GM21360 (cell line): Measurements from ENCODE around the gene CYBB.
A peak's percentile ranks its signal among the peaks of the same experiment; 100 is the strongest.
"Not testable (repeated sequence)": the region's sequence is repeated elsewhere in the genome, so short reads cannot be mapped to it uniquely, and the experiment has no call there.

Source experiments
- ATAC-seq: cut with Tn5 transposase; IDR thresholded peaks from one replicate; pipeline ENCODE4 v1.9.1; 2021; ENCODE audit warnings: mild to moderate bottlenecking, moderate library complexity; ENCODE audit not compliant: unreplicated experiment

CYBB gene

DNA sequence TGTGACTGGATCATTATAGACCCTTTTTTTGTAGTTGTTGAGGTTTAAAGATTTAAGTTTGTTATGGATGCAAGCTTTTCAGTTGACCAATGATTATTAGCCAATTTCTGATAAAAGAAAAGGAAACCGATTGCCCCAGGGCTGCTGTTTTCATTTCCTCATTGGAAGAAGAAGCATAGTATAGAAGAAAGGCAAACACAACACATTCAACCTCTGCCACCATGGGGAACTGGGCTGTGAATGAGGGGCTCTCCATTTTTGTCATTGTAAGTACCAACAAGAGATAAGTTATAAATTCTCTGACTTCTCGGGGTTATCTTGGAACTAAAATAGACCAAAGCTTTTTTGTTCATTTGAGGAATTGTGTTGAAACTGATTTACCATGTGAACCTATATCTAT, at the start of gene CYBB:
CYBB (plus strand) TSS at position 203 of the 400 bp plus-strand sequence; CDS start at position 222, 19 bp downstream.
- no peak for ATAC-seq

DNA sequence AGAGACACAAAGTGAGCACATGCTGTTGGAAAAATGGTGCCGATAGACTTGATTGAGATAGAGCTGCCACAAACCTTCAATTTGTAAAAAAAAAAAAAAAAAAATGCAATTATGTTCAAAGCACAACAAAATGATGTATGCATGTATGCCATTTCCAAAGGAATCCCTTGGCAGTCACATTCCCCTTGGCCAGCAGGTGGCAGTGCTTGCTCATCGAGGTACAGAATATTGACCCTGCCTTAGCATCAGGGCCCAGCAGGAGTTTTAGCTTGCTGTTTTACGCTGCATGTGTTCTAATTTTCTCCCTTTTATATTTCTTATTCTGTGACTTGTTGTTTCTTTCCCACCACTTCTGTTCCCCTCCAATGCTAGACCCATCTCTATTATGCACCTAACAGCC, 34.5 kb upstream of the CYBB start:
- ATAC-seq = peak; percentile 67

DNA sequence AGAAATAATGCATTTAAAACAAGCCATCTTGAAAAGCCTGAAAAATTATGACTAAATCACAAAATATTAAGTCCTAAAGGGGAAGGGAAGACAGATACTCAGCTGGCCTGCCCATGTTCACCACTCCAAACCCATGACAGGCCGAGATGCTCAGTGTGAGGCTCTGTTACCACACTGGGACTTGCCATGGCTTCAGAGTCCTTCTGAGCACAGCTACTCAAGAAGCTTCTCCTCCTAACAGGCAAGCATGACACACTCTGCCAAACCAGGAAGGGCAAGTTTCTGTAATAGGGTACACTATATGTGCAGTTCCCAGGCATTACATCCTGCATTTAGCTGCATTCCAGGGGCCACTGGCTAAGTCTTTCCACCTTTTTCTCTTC, 34.0 kb upstream of the CYBB start:
- peak; percentile 31 for ATAC-seq

DNA sequence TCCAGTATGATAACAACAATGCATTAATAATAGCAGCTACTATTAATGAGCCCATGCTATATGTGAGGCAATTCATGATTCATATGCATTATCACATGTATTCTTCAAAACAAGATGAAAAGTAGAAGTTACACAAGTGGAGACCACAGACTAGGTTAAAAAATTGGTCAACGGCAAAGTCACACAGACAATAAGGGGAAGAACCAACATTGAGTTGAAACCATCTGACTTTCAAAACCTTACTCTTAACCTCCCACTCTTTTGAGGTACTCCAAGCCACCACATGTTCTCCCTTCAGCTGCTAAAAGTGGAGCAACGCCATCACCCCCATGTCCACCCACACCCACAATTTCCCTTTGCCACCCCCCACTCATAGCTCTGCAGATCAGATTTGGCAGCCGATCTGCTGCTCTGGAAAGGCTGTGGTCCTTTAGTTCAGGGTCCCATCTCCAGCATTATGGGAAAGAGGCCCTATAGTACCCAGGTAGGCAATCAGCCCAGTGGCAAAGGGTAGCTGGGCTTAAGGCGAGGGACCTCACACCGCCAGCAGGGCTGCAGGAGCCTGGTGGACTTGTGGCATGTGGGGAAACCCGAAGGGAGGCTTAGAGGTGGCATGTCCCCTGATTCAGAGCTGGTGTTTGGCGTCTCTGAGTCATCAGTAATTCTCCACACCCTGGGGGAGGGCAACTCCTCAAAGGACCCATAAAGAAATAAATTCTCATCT, 33.5 kb upstream of the CYBB start:
- peak; percentile 80 for ATAC-seq

DNA sequence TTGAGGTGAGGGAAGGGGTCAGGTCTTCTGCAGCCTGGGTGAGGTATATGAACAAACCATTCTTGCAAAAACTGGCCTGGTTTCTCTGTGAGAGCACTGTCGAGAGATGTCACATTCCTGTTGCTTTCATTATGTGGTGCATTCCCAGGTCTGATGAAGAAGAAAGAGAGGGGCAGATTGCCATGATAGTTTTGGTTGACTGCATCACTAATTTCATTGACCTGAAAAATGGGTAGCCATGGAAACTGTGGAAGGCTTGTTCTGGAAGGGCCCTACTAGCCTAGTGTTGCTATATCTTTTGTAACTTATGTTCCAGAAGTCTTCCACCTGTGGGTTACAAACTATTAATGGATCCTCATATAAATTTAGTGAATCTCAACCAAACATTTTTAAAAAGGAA, 32.9 kb upstream of the CYBB start:
- ATAC-seq = no peak

DNA sequence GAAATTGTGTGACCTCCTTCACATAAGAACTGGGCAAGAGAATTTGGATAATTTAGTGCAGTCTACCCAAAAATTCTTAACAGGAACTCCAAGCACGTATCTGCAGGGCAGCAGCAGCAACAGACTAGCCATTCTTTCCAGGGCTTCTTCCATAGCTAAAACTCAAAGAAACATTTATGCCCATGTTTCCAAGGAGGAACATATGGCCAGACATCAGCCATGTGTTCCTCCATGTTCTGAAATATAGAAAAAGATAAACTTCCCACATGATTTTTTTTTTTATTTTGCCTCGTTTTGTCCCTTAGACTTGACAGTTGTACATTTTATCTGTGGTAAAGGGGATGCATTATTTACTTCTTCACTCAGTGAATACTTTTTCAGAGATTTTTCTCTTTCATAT, 27.6 kb upstream of the CYBB start:
- ATAC-seq = no peak

DNA sequence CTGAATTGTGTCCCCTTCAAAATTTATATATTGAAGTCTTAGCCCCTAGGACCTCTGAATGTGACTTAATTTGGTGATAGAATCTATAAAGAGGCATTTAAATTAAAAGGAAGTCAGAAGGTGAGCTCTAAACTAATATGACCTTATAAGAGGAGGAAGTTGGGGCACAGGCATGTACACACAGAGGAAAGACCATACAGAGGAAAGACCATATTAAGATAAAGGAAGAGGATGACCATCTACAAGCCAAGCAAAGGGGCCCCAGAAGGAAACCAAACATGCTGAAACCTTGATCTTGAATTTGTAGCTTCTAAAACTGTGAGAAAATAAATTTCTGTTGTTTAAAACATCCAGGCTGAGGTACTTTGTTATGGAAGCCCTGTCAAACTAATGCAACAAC, 26.9 kb upstream of the CYBB start:
- no peak for ATAC-seq

DNA sequence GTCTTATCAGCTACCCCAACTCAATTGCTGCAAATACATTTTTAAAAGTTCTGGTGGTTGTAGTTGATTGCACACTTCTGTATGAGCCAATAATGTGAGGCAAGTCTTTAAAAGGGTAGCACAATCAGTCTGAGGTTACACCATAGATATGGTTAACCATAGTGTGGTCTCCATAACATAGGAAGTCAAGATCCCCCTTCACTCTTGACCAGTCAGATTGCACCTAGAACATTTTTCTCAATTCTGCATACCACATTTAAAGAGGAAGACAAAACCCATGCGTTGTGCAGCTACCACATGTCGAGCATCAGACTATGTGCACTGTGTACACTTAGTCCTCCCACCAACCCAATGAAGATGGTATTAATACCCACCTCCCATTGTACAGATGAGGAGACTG, 26.5 kb upstream of the CYBB start:
- ATAC-seq = no peak

DNA sequence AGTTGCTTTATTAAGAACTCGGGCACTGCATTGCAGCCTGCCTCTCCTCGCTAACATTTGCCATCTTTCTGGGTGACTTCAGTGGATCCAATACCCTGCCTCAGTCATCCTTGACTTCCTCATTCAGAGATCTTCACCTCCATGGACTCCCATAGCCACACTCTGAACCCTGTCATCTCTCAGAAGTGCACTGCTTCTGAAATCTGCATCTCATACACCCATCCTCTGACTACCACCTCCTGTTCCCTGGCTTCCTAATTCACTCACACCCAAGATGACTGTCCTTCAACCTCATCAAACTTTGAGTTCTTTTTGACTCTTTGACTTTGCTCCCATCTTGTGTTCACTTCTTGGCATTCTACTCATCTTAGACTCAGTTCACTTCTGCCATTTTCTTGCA, 25.3 kb upstream of the CYBB start:
- ATAC-seq = peak; percentile 12

DNA sequence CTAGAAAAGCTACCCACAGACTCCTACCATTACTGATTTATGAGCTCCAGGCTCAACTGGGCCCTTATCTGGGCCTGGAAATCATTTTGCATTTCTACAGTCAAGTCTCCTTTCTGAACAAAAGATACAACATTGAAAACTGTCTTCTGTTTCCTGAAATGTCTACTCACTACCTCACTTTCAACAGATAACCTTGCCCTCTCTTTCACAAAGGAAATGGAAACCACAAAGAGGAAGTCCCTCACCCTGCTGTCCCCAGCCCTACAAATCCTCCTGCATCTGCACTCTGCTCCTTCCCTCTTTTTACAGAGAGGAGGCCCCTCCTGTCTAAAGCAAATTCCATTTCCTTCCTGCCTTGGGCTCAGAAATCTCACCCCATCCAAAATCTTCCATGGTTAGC, 24.8 kb upstream of the CYBB start:
- peak; percentile 93 for ATAC-seq

DNA sequence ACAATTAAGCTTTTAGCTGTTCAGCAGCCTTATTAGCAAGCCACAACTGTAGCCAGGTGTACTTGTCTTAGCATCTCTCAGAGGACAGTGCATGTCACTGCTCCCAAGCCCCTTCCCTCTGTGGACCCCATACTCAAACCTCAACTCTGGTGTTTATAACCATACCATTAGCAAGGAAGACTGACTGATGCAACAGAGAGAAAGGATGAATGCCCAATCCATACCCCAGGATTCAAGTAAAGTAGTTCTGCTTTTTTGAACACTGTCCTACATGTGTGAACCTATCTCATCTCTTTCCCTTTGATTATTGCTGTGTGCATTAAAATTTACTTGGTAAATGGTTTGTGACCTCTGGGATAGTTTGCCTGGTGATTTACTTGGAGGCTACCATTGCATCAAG, 22.8 kb upstream of the CYBB start:
- ATAC-seq = no peak

DNA sequence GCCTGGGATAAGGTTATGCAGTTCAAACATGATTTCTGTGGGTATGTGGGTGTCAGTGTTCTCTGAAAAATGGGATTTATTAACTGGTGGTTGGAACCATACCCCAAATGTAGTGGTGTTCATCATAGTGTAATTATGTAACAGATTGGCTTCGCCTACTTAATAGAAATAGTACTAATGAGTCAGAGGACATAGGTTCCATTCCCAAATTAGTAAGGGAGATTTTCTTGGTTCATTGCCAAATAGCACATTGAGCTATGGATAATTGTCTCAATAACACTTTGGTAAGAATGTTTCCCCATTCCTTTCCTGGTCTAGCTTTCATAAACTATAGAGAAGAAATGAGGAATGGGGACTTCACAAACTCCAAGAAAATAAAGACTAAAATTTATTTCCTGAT, 20.5 kb upstream of the CYBB start:
- no peak for ATAC-seq

DNA sequence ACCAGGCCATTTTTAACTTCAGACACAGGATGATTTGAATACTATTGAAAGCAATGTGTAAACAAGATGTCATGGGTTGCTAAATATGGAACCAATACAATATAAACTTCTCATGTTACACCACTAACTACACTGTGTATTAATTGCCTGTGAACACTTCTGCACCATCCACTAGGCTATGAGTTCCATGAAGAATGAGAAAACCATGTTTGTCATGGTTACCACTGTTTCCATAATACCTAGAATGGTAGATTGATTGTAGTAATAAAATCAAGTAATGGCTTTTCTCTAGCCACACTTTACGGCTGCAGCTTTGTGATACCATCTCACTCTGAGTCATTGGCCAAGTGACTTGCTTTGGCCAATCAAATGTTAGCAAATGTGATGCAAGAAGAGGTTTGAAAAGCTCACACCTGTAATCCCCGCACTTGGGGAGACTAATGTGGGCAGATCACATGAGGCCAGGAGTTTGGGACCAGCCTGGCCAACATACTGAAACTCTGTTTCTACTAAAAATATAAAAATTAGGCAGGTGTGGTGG, 19.9 kb upstream of the CYBB start:
- ATAC-seq = no peak

DNA sequence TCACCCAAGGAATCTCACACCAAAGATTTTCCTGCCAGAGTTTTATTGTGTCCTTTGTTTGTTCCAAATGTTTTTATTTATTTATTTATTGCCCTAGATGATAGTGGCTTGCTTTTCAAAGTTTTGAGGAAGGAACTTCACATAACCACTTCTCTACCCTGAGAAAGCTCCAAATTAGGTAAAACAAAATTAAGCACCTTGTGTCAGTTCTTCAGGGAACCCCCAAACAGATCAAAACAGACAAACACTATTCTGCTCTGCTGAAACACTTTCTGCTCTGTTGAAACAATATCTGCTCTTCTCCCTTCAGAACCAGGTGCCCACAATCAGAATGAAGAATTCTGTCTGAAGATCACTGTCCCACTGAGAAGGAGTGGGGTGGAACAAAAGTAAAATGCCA, 16.5 kb upstream of the CYBB start:
- ATAC-seq = no peak

DNA sequence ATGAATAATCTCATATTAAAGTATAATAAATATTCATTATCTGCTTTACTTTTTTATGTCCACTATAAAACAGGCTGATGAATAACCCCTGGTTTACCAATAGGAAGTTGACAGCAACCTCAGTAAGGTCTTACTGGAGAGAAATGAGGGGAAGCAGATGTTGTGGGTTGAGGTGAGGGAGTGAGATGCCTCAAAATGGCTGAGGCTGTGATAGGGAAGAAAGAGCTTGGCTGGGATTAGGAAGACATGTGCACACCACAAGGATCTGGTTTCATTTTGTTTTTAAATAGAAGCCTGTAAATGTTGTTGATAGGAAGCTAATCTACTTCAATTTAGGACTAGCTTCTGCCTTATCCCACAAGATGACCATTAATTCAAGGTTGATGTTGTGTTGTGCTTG, 14.4 kb upstream of the CYBB start:
- ATAC-seq = no peak

DNA sequence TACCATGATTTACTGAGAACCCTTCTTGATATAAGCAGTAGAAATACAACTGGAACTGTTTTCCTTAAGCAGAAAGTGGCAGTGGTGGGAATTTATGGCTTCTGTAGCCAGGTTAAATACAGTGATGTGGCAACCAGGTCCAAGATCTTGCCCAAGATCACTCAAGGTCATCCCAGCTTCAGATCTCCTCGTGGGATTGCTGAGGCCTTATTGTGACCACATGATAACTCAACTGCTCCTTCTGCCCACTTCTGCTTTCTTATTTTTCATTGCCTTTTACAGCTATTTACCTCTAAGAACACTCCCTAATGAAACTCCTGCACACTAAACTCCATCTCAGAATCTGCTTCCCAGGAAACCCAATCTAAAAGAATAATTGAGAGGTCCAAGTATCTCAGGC, 12.4 kb upstream of the CYBB start:
- no peak for ATAC-seq

DNA sequence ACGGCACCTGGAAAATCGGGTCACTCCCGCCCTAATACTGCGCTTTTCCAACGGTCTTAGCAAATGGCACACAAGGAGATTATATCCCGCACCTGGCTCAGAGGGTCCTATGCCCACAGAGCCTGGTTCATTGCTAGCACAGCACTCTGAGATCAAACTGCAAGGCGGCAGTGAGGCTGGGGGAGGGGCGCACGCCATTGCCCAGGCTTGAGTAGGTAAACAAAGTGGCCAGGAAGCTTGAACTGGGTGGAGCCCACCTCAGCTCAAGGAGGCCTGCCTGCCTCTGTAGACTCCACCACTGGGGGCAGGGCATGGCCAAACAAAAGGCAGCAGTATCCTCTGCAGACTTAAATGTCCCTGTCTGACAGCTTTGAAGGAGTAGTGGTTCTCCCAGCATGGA, 11.0 kb upstream of the CYBB start:
- not testable (repeated sequence) for ATAC-seq

DNA sequence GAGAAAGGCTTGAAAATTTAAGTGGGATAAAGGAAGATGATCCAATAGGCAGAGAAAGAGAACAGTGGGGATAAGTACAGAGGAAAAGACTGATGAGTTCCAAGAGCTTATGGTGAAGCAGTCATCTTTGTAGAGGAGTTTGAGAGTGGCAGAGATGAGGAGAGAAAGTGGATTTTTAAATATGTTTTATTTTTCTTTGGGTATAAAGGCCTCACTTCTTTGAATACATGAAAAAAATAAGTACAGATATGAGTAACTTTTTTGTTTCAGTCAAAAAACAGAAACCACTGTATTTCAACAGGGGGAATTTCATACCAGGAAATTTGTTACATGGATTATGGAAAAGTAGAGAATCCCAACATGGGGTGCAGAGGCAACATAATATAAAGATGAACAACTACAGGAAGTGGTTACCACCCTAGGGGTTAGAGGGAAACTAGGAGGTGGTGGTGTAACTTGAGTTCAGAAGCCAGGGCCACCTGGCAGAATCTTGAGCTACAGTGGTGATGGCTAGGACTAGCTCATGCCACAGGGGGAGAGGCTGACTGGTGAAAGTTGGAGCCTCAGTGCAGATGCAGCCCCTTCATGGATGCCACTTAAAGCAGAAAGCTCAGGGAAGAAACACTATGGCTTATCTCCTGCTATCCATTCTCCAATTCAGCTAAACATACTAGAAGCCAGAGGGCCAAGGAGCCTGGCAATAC, 3.4 kb upstream of the CYBB start:
- no peak for ATAC-seq

DNA sequence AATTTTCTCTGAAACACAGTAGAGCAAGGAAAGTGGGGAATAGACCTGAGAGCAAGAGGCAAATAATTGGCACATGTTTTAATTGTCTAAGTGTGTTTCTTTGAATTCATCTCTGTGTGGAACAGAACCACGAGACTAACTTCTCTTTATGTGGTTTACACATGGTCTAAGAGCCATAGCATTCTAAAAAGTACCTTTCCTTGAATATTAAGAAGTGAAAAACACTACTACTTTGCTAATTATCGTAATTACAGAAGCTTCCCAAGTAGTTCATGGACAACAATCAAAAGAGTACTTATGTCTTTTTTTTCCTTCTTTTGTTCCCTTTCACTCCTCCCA, 2.9 kb upstream of the CYBB start:
- no peak for ATAC-seq

DNA sequence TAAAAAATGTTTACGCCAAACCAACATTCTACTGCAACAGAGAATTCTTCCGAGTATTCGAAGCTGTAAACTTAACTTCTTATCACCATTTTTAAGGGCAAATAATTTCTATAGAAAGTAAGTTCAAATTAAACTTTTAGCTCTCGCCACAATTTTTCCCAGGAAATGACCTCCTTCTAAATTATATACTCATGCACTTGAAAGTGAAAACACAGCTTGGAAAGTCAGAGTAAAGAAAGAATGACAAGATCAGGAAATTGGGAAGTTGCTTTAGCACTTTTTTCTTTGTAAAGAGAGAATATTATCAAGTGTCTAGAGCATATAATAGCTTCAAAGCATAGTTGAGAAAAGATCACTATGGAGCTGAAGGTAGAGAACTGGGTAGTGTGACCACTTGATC, 1.2 kb downstream of the CYBB start:
- no peak for ATAC-seq

DNA sequence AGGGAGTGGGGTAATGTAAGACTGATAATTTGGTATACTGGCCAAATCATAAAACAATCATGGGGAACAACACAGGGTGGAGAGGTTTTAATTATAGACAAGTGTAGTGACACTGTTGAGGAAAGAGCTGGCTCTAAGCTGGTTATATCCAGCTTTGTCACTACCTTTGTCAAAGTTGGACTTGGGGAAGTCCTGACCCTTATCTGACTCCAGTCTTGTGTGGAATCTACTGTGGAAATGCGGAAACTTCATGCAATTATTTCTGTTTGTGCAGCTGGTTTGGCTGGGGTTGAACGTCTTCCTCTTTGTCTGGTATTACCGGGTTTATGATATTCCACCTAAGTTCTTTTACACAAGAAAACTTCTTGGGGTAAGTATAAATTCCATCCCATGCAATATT, 2.0 kb downstream of the CYBB start:
- ATAC-seq = no peak

DNA sequence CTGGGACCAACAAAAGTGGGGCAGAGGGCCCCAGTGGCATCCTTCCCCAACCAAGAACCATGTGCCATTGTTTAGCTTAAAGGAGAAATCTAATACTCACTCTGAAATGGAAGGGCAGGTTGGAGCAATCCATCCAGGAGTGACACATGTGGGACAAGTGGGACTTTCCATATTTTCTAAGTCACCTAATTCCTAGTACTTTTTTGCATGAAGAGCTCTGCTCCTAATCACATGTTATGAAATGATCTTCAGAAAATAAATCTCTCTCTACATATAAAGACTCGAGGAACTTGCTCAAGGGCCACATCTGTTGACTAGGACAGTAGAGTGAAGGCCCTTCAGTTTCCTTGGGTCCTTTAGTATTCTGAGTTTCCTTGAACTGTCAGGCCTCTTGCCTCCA, 2.5 kb downstream of the CYBB start:
- ATAC-seq = no peak

DNA sequence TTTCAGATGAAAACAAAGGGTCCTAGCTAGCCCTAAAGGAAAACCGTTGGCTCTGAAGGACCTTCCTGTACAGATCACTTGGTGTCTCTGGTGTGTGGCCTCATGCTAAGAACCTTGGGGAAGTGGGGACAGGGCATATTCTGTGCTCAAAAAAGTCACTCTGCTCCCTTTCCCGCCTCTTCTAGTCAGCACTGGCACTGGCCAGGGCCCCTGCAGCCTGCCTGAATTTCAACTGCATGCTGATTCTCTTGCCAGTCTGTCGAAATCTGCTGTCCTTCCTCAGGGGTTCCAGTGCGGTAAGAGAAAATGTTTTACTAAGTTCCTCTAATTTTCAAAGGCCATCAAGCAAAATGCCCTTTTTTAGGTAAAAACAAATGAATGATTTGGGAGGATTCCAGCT, 3.4 kb downstream of the CYBB start:
- ATAC-seq = no peak
